Tibial nerve (tissue), 3 donors: ENCODE data around the gene ANKRD28.

Experiments
- POLR2A ChIP-seq, 2 donors: fragments of 450-650 bp; IDR thresholded peaks; one replicate each; pipeline ENCODE4 v1.6.1; 2017; ENCODE audit warnings: antibody characterized with exemption in 2 of 2, mild to moderate bottlenecking in 2 of 2, moderate library complexity in 2 of 2
- TF ChIP-seq, protein P1 (sequence below), 5 experiments: fragments of 200-600 bp in 3 of 5; fragments of 450-650 bp in 2 of 5; sonication (generic) in 3 of 5; IDR thresholded peaks; one replicate each; pipeline ENCODE4 v1.5.1; 2016 to 2019; ENCODE audit warnings: antibody characterized with exemption in 5 of 5, mild to moderate bottlenecking in 3 of 5, moderate library complexity in 2 of 5

DNA sequence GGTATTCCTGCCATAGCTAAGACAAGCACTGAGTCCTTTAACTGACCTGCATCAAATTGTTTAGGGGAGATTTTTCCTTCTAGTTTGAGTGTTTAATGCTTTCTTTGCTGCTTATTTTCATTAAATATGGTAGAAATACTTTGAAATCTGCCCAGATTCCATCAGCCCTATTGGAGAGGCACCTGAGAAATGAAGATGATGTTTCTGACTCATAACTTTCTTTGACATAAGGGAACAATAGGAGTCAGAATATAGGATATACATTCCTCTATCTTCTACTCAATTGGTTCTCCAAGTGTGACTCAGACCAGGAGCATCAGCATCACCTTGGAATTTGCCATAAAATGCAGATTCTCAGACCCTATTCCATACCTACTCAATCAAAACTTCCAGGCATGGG, 168.8 kb downstream of the ANKRD28 start:
- TF ChIP-seq, protein P1, sequence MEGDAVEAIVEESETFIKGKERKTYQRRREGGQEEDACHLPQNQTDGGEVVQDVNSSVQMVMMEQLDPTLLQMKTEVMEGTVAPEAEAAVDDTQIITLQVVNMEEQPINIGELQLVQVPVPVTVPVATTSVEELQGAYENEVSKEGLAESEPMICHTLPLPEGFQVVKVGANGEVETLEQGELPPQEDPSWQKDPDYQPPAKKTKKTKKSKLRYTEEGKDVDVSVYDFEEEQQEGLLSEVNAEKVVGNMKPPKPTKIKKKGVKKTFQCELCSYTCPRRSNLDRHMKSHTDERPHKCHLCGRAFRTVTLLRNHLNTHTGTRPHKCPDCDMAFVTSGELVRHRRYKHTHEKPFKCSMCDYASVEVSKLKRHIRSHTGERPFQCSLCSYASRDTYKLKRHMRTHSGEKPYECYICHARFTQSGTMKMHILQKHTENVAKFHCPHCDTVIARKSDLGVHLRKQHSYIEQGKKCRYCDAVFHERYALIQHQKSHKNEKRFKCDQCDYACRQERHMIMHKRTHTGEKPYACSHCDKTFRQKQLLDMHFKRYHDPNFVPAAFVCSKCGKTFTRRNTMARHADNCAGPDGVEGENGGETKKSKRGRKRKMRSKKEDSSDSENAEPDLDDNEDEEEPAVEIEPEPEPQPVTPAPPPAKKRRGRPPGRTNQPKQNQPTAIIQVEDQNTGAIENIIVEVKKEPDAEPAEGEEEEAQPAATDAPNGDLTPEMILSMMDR (IDR thresholded peaks at IDR 0.05), result no peak
- TF ChIP-seq POLR2A (IDR thresholded peaks at IDR 0.05), result no peak
